KMS-11 (cell line): ENCODE results near the gene PRLHR.

ENCODE experiments used
- H2AFZ ChIP-seq: fragments of 200-600 bp; sonication (generic); 2 replicates; pipeline ENCODE4 v1.6.1; 2016; ENCODE audit warnings: antibody characterized with exemption, mixed run types, low read depth
- H3K27ac ChIP-seq: fragments of 200-600 bp; sonication (generic); 2 replicates; pipeline ENCODE4 v1.6.1; 2016; ENCODE audit warnings: mild to moderate bottlenecking, mixed run types
- H3K27me3 ChIP-seq: fragments of 200-600 bp; sonication (generic); 2 replicates; pipeline ENCODE4 v1.6.1; 2017; ENCODE audit warnings: mild to moderate bottlenecking, low read depth, mixed run types, moderate library complexity; ENCODE audit not compliant: insufficient read depth
- H3K36me3 ChIP-seq: fragments of 200-600 bp; sonication (generic); 2 replicates; pipeline ENCODE4 v1.6.1; 2017; ENCODE audit warnings: mild to moderate bottlenecking, mixed run types; ENCODE audit not compliant: insufficient read depth
- H3K4me1 ChIP-seq: fragments of 200-600 bp; sonication (generic); 2 replicates; pipeline ENCODE4 v1.6.1; 2016; ENCODE audit warnings: mild to moderate bottlenecking, low read depth, mixed run types; ENCODE audit not compliant: poor library complexity, severe bottlenecking
- H3K4me2 ChIP-seq: fragments of 200-600 bp; sonication (generic); 2 replicates; pipeline ENCODE4 v1.7.0; 2016; ENCODE audit warnings: mild to moderate bottlenecking, mixed run types
- H3K4me3 ChIP-seq: fragments of 200-600 bp; sonication (generic); IDR thresholded peaks from 2 replicates; pipeline ENCODE4 v1.6.1; 2017; ENCODE audit warnings: low read depth, low read length, mixed read lengths; ENCODE audit not compliant: insufficient read depth
- H3K79me2 ChIP-seq: fragments of 200-600 bp; sonication (generic); 2 replicates; pipeline ENCODE4 v1.6.1; 2016; ENCODE audit warnings: low read depth, mixed run types; ENCODE audit not compliant: insufficient read depth
- H3K9ac ChIP-seq: fragments of 200-600 bp; sonication (generic); 2 replicates; pipeline ENCODE4 v1.6.1; 2016; ENCODE audit warnings: mild to moderate bottlenecking, mixed run types
- H4K20me1 ChIP-seq: fragments of 200-600 bp; sonication (generic); 2 replicates; pipeline ENCODE4 v1.6.1; 2016; ENCODE audit warnings: mild to moderate bottlenecking, mixed run types; ENCODE audit not compliant: insufficient read depth
- CTCF ChIP-seq: fragments of 200-600 bp; sonication (generic); conservative IDR thresholded peaks from 2 replicates; pipeline ENCODE4 v1.6.1; 2017; ENCODE audit warnings: low read depth, mild to moderate bottlenecking, antibody characterized with exemption, low read length, moderate library complexity, mixed read lengths

PRLHR gene

GRCh38 chr10:118586911-118587310 lies 8.5 kb downstream of the PRLHR start:
- Histone ChIP-seq H4K20me1 (no peaks in the 10 kb centered on the region), H2AFZ (no peak overlapping the region), H3K36me3 (no peaks in the 10 kb centered on the region), H3K79me2 (no peaks in the 10 kb centered on the region), H3K4me2 (no peak overlapping the region), H3K4me1 (no peaks in the 10 kb centered on the region), H3K27me3 (no peaks in the 10 kb centered on the region), H3K9ac (no peak overlapping the region), H3K4me3 (no peak overlapping the region), H3K27ac (no peak overlapping the region)
- TF ChIP-seq CTCF, result no peak

- Histone ChIP-seq H2AFZ (no peak overlapping the region), H3K4me2 (no peak overlapping the region), H3K36me3 (no peaks in the 10 kb centered on the region), H3K27me3 (no peaks in the 10 kb centered on the region), H4K20me1 (no peaks in the 10 kb centered on the region), H3K79me2 (no peaks in the 10 kb centered on the region), H3K4me1 (no peaks in the 10 kb centered on the region), H3K27ac (no peak overlapping the region), H3K9ac (no peak overlapping the region), H3K4me3 (no peak overlapping the region)
- TF ChIP-seq CTCF, result no peak
Observed at GRCh38 chr10:118585794-118586193, 9.7 kb downstream of the PRLHR start.

GRCh38 chr10:118585234-118585633 lies 10.2 kb downstream of the PRLHR start:
- no peak overlapping the region for H3K4me3 ChIP-seq
- no peak for TF ChIP-seq CTCF
- H3K79me2 ChIP-seq, result no peaks in the 10 kb centered on the region
- H2AFZ ChIP-seq, result no peak overlapping the region
- H3K36me3 ChIP-seq, result no peaks in the 10 kb centered on the region
- no peaks in the 10 kb centered on the region for H3K27me3 ChIP-seq
- H3K9ac ChIP-seq, result no peak overlapping the region
- H3K4me1 ChIP-seq, result no peaks in the 10 kb centered on the region
- no peak overlapping the region for H3K4me2 ChIP-seq
- H3K27ac ChIP-seq, result no peak overlapping the region
- H4K20me1 ChIP-seq, result no peaks in the 10 kb centered on the region

GRCh38 chr10:118584181-118584954 lies 11.1 kb downstream of the PRLHR start:
- H4K20me1 ChIP-seq, result no peaks in the 10 kb centered on the region
- TF ChIP-seq CTCF, result no peak
- H3K36me3 ChIP-seq, result no peaks in the 10 kb centered on the region
- no peak overlapping the region for H2AFZ ChIP-seq
- no peaks in the 10 kb centered on the region for H3K27me3 ChIP-seq
- no peak overlapping the region for H3K9ac ChIP-seq
- no peaks in the 10 kb centered on the region for H3K79me2 ChIP-seq
- no peak overlapping the region for H3K4me2 ChIP-seq
- H3K4me3 ChIP-seq, result no peak overlapping the region
- H3K4me1 ChIP-seq, result no peaks in the 10 kb centered on the region
- no peak overlapping the region for H3K27ac ChIP-seq
